ENCODE data around the gene ARHGAP10. TPM values are rescaled to one million over a fixed set of nuclear protein-coding genes. Genes with fewer than 3 reads are reported as not detected.

Gene ARHGAP10
- total and polyA plus RNA-seq, 2 donors (not counting 1 experiment from before 2014, with no cell fraction given), result 0.10 to 0.34 TPM

- Histone ChIP-seq H3K27ac (ENCODE audit: low read length in 2 of 2) (no peak overlapping the region), H3K4me3 (ENCODE audit: control extremely low read depth in 1 of 5, extremely low read depth in 1 of 5, insufficient read depth in 1 of 5, low read depth in 2 of 5, low read length in 4 of 5) (no peak overlapping the region), H3K27me3 (replicated peaks in 1 of 4; ENCODE audit: control extremely low read depth in 1 of 4, control insufficient read depth in 3 of 4, insufficient read depth in 4 of 4, low read length in 3 of 4) (no peaks in the 10 kb centered on the region), H3K9ac (ENCODE audit: low read length) (no peak overlapping the region), H3K4me1 (ENCODE audit: control insufficient read depth in 2 of 2, insufficient read depth in 2 of 2, low read length in 2 of 2) (no peaks in the 10 kb centered on the region), H3K79me2 (ENCODE audit: control insufficient read depth, insufficient read depth, low read length) (no peaks in the 10 kb centered on the region), H4K20me1 (ENCODE audit: control insufficient read depth, insufficient read depth, low read length, poor library complexity, severe bottlenecking) (no peaks in the 10 kb centered on the region), H3K4me2 (replicated peaks; ENCODE audit: low read depth, low read length, poor library complexity, severe bottlenecking) (no peak overlapping the region), H3K36me3 (replicated peaks in 1 of 2; ENCODE audit: control extremely low read depth in 1 of 2, control insufficient read depth in 1 of 2, extremely low read depth in 1 of 2, insufficient read depth in 2 of 2, low read length in 1 of 2) (no peaks in the 10 kb centered on the region), H3K9me3 (ENCODE audit: control extremely low read depth in 1 of 3, control insufficient read depth in 2 of 3, insufficient read depth in 1 of 3, low read length in 2 of 3) (no peaks in the 10 kb centered on the region), H2AFZ (ENCODE audit: insufficient read depth, low read depth, low read length, poor library complexity, severe bottlenecking) (no peak overlapping the region)
- Mint-ChIP-seq H3K27me3 (no peaks in the 10 kb centered on the region), H3K9me3 (ENCODE audit: insufficient read depth) (no peaks in the 10 kb centered on the region), H3K4me3 (no peak overlapping the region), H3K27ac (no peak overlapping the region), H3K4me1 (no peaks in the 10 kb centered on the region)
- CTCF ChIA-PET, result no interaction called here
- intact Hi-C loops (cut with micrococcal nuclease), result no loop called here
- WGBS (ENCODE audit: insufficient coverage), result no CpG with 5 or more reads among the region's 3 CpGs
- ATAC-seq (ENCODE audit: low read depth), result no peak
- POLR2A ChIA-PET, result no interaction called here
- TF ChIP-seq EZH2 (IDR thresholded peaks at IDR 0.05; ENCODE audit: borderline replicate concordance, insufficient read depth, low read depth, low read length, poor library complexity, severe bottlenecking) (no peak), CTCF (IDR thresholded peaks at IDR 0.05) (no peak)
- no peak for DNase-seq
These were observed 56.9 kb downstream of the ARHGAP10 start for GRCh38 chr4:147788791-147789190.

- TF ChIP-seq EZH2 (IDR thresholded peaks at IDR 0.05; ENCODE audit: borderline replicate concordance, insufficient read depth, low read depth, low read length, poor library complexity, severe bottlenecking) (no peak), CTCF (IDR thresholded peaks at IDR 0.05) (no peak)
- no peaks in the 10 kb centered on the region for H3K4me1 ChIP-seq (ENCODE audit: control insufficient read depth in 2 of 2, insufficient read depth in 2 of 2, low read length in 2 of 2)
- no peak overlapping the region for H2AFZ ChIP-seq (ENCODE audit: insufficient read depth, low read depth, low read length, poor library complexity, severe bottlenecking)
- no peaks in the 10 kb centered on the region for H3K27me3 Mint-ChIP-seq
- H3K9ac ChIP-seq (ENCODE audit: low read length), result no peak overlapping the region
- WGBS (ENCODE audit: insufficient coverage), result no CpG with 5 or more reads among the region's 2 CpGs
- ChIA-PET POLR2A (no interaction called here), CTCF (interaction anchor here (0.6 kb wide), 1 partner anchor 34 kb away, joined by 3 read pairs; no protein-coding TSS in a partner anchor)
- H3K36me3 ChIP-seq (replicated peaks in 1 of 2; ENCODE audit: control extremely low read depth in 1 of 2, control insufficient read depth in 1 of 2, extremely low read depth in 1 of 2, insufficient read depth in 2 of 2, low read length in 1 of 2), result no peaks in the 10 kb centered on the region
- H3K4me1 Mint-ChIP-seq, result no peaks in the 10 kb centered on the region
- H3K4me3 Mint-ChIP-seq, result no peak overlapping the region
- no peaks in the 10 kb centered on the region for H4K20me1 ChIP-seq (ENCODE audit: control insufficient read depth, insufficient read depth, low read length, poor library complexity, severe bottlenecking)
- H3K4me2 ChIP-seq (replicated peaks; ENCODE audit: low read depth, low read length, poor library complexity, severe bottlenecking), result no peak overlapping the region
- no peak overlapping the region for H3K4me3 ChIP-seq (ENCODE audit: control extremely low read depth in 1 of 5, extremely low read depth in 1 of 5, insufficient read depth in 1 of 5, low read depth in 2 of 5, low read length in 4 of 5)
- H3K27ac ChIP-seq (ENCODE audit: low read length in 2 of 2), result no peak overlapping the region
- DNase-seq, result no peak
- no peaks in the 10 kb centered on the region for H3K9me3 Mint-ChIP-seq (ENCODE audit: insufficient read depth)
- no peaks in the 10 kb centered on the region for H3K27me3 ChIP-seq (replicated peaks in 1 of 4; ENCODE audit: control extremely low read depth in 1 of 4, control insufficient read depth in 3 of 4, insufficient read depth in 4 of 4, low read length in 3 of 4)
- ATAC-seq (ENCODE audit: low read depth), result no peak
- intact Hi-C loops (cut with micrococcal nuclease), result no loop called here
- no peaks in the 10 kb centered on the region for H3K79me2 ChIP-seq (ENCODE audit: control insufficient read depth, insufficient read depth, low read length)
- no peak overlapping the region for H3K27ac Mint-ChIP-seq
- no peaks in the 10 kb centered on the region for H3K9me3 ChIP-seq (ENCODE audit: control extremely low read depth in 1 of 3, control insufficient read depth in 2 of 3, insufficient read depth in 1 of 3, low read length in 2 of 3)
These were observed 57.7 kb downstream of the ARHGAP10 start for GRCh38 chr4:147789596-147789995.

All from B cell (primary cell).